Activated B cell treated with CpG ODN at 0.5 μM for 24 hours (primary cell): Measurements from ENCODE around the gene VSTM2B. TPM values are rescaled to one million over a fixed set of nuclear protein-coding genes. Genes with fewer than 3 reads are reported as not detected.

ENCODE experiments used
- ATAC-seq: fragments of 200-7000 bp; cut with Tn5 transposase; one replicate; pipeline ENCODE4 v1.10.0; 2021; ENCODE audit warnings: low read depth, mild to moderate bottlenecking, moderate library complexity
- CTCF ChIA-PET: fragments of 350-600 bp; sonication (Branson Sonifier 250); formaldehyde crosslinking; loops from one replicate; lab custom pipeline; 2021; ENCODE audit warnings: antibody characterized with exemption; lab: Charles Lee
- POLR2A ChIA-PET: fragments of 350-600 bp; sonication (Branson Sonifier 250); formaldehyde crosslinking; loops from one replicate; lab custom pipeline; 2021; ENCODE audit warnings: antibody characterized with exemption; lab: Charles Lee
- DNase-seq: peaks from one replicate; pipeline ENCODE4 v3.0.0; 2022
- H3K27ac Mint-ChIP-seq: one replicate; pipeline ENCODE4 v1.8.0; 2020; ENCODE audit warnings: mixed read lengths
- H3K27me3 Mint-ChIP-seq: one replicate; pipeline ENCODE4 v1.8.0; 2021; ENCODE audit warnings: mixed read lengths
- H3K36me3 Mint-ChIP-seq: one replicate; pipeline ENCODE4 v1.8.0; 2021; ENCODE audit warnings: low read depth, mixed read lengths
- H3K4me1 Mint-ChIP-seq: one replicate; pipeline ENCODE4 v1.8.0; 2021; ENCODE audit warnings: mixed read lengths
- H3K4me3 Mint-ChIP-seq: one replicate; pipeline ENCODE4 v1.8.0; 2020; ENCODE audit warnings: mild to moderate bottlenecking, mixed read lengths
- H3K9me3 Mint-ChIP-seq: one replicate; pipeline ENCODE4 v1.8.0; 2020; ENCODE audit warnings: mixed read lengths
- intact Hi-C: fragments of 100-400 bp; cut with micrococcal nuclease; formaldehyde crosslinking; loops from one replicate; pipeline ENCODE4 v1.15.1; 2024
- total RNA-seq: library from RNA; stranded (reverse); gene quantifications from 2 replicates; pipeline ENCODE4 v1.2.3, GENCODE V29; 2022
- TF ChIP-seq, protein P1 (sequence below): fragments of 200-600 bp; IDR thresholded peaks from one replicate; pipeline ENCODE4 v1.8.0; 2022; ENCODE audit warnings: antibody characterized with exemption, mild to moderate bottlenecking

The VSTM2B gene
- total RNA-seq, 1 donor from 2014 or later: not detected

DNA sequence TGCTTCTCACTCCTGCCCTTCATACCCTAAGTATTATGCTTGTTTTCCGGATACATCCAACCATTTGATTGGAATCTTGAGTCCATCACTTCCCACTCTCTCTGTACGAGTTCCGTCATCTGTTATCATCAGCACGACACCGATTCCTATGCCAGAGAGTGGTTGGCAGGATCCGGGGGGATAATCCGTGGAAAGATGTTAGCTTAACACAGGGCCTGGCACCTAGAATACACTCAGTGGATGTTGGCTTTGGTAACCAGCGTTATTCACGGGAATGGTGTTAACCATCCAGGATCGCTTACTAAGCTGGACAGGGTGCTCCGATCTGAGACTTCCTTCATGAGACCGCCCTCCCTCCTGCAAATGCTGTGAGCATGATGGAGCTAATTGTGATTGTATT is 12.4 kb downstream of the VSTM2B start:
- intact Hi-C loops: no loop called here
- H3K4me1 Mint-ChIP-seq: no peaks in the 10 kb centered on the region
- TF ChIP-seq, protein P1, sequence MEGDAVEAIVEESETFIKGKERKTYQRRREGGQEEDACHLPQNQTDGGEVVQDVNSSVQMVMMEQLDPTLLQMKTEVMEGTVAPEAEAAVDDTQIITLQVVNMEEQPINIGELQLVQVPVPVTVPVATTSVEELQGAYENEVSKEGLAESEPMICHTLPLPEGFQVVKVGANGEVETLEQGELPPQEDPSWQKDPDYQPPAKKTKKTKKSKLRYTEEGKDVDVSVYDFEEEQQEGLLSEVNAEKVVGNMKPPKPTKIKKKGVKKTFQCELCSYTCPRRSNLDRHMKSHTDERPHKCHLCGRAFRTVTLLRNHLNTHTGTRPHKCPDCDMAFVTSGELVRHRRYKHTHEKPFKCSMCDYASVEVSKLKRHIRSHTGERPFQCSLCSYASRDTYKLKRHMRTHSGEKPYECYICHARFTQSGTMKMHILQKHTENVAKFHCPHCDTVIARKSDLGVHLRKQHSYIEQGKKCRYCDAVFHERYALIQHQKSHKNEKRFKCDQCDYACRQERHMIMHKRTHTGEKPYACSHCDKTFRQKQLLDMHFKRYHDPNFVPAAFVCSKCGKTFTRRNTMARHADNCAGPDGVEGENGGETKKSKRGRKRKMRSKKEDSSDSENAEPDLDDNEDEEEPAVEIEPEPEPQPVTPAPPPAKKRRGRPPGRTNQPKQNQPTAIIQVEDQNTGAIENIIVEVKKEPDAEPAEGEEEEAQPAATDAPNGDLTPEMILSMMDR: no peak
- no peak overlapping the region for H3K27ac Mint-ChIP-seq
- POLR2A ChIA-PET: no interaction called here
- no peak overlapping the region for H3K4me3 Mint-ChIP-seq
- DNase-seq (no peak), ATAC-seq (no peak)
- CTCF ChIA-PET: no interaction called here
- peaks cover 5% of the 10 kb centered on the region for H3K27me3 Mint-ChIP-seq
- H3K36me3 Mint-ChIP-seq: no peaks in the 10 kb centered on the region
- H3K9me3 Mint-ChIP-seq: no peaks in the 10 kb centered on the region

DNA sequence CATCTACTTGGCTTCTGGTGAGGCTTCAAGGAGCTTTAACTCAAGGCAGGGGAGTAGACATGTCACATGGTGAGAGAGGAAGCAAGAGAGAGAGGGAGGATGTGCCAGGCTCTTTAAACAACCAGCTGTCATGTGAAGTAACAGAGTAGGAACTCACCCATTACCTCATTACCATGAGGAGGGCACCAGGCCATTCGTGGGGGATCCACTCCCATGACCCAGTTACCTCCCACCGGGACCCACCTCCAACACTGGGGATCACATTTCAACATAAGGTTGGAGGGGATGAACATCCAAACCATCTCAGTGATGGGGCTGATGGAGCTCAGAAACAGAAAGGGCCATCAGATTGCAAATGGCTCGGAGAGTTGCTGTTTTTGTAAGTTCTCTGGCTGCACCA is 12.9 kb downstream of the VSTM2B start:
- intact Hi-C loops: no loop called here
- POLR2A ChIA-PET: no interaction called here
- Mint-ChIP-seq H3K27me3 (peaks cover 5% of the 10 kb centered on the region), H3K4me3 (no peak overlapping the region), H3K9me3 (no peaks in the 10 kb centered on the region), H3K36me3 (no peaks in the 10 kb centered on the region), H3K4me1 (no peaks in the 10 kb centered on the region), H3K27ac (no peak overlapping the region)
- TF ChIP-seq, protein P1: no peak
- DNase-seq: no peak
- no peak for ATAC-seq
- CTCF ChIA-PET: no interaction called here

DNA sequence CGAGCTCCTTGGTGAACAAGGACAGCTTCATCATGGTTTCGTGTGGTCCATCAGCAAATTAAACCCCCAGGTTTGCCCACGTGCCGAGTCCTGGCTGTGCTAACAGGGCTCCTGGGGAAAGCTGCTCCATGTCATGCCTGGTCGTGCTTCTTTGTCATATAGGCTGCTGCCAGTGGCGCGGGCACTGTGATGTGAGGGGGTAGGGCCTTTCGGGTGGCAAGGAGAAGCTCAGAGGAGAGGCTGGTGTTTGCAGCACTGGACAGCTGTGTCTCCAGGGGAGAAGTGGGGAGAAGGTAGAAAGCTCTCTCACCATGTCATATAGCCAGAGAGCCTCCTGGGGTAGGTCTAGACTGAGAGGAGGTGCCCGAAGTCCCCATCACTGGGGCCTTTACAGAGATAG is 13.3 kb downstream of the VSTM2B start:
- POLR2A ChIA-PET: no interaction called here
- no peak for DNase-seq
- no peak overlapping the region for H3K27ac Mint-ChIP-seq
- no peaks in the 10 kb centered on the region for H3K36me3 Mint-ChIP-seq
- CTCF ChIA-PET: no interaction called here
- H3K4me3 Mint-ChIP-seq: no peak overlapping the region
- peaks cover 2% of the 10 kb centered on the region for H3K27me3 Mint-ChIP-seq
- intact Hi-C loops: no loop called here
- ATAC-seq: no peak
- H3K4me1 Mint-ChIP-seq: no peaks in the 10 kb centered on the region
- no peaks in the 10 kb centered on the region for H3K9me3 Mint-ChIP-seq
- TF ChIP-seq, protein P1: no peak

DNA sequence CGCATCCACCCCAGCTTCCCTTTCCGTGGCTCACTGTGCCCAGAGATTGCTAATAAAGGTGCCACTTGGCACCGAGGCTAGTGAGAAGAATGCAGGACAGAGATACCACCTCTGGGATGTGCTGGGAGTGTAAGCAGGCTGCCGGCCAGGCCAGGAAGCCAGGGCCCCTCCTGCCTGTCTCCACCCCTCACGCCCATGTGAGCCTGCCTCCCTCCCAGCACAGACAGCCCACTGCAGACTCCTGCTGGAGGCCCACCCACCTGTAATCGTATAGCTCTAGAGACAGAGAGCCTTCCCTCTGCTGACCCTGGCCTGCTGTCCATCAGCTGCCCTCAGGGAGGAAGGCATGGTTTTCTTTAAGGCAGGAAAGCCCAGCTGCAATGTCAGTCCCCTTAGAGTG is 13.9 kb downstream of the VSTM2B start:
- DNase-seq (no peak), ATAC-seq (no peak)
- TF ChIP-seq, protein P1: no peak
- Mint-ChIP-seq H3K4me3 (no peak overlapping the region), H3K4me1 (no peaks in the 10 kb centered on the region), H3K27ac (no peak overlapping the region), H3K36me3 (no peaks in the 10 kb centered on the region), H3K27me3 (peaks cover 2% of the 10 kb centered on the region), H3K9me3 (peaks cover under 1% of the 10 kb centered on the region)
- intact Hi-C loops: no loop called here
- ChIA-PET POLR2A (no interaction called here), CTCF (no interaction called here)

DNA sequence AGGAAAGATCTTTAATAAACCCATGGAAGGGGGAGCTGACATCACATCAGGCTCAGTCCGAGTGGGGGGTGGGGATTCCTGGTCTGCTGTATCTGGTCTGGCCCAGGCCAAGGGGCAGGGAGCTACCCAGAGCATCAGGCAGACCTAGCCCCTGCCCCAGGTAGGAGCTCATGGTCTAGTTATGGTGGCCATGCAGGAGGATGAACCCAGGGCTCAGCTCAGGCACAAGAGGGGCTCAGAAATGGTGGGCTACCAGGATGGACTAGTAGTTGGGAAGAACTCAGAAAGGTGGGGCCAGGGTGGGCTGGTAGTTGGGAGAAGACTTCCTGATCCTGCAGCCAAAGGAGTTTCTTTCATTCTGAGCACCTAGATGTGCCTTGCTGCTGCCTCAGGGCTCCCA is 14.3 kb downstream of the VSTM2B start:
- DNase-seq: no peak
- peaks cover 4% of the 10 kb centered on the region for H3K9me3 Mint-ChIP-seq
- H3K4me1 Mint-ChIP-seq: no peaks in the 10 kb centered on the region
- POLR2A ChIA-PET: no interaction called here
- H3K4me3 Mint-ChIP-seq: no peak overlapping the region
- intact Hi-C loops: no loop called here
- ATAC-seq: no peak
- TF ChIP-seq, protein P1: no peak
- H3K36me3 Mint-ChIP-seq: no peaks in the 10 kb centered on the region
- peaks cover 2% of the 10 kb centered on the region for H3K27me3 Mint-ChIP-seq
- H3K27ac Mint-ChIP-seq: no peak overlapping the region
- CTCF ChIA-PET: no interaction called here
